ENCODE measurements around the gene RAB31. TPM values are rescaled to one million over a fixed set of nuclear protein-coding genes. Genes with fewer than 3 reads are reported as not detected.

Gene RAB31
- total RNA-seq, 4 donors from 2014 or later = 24.5 to 91.6 (median 70.2) TPM

DNA sequence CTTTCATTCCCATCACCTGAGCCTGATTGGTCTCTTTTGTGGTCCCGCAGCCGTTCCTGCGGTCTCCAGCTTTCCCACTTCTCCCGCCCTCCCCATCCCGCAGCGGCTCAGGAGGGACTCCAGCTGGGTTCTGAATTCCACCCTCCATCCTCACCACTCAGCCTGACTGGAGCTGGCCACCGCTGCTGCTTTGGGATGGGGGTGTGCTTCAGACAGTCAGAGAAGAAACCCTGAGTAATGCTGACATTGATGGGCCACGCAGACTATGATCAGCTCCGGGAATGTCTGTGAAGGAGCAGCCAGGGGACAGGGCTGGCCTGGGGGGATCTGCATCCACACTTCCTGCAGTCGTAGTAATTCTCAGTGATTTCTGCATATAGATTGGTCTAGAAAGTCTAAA lies 131.8 kb downstream of the RAB31 start:
- TF ChIP-seq, protein P1, sequence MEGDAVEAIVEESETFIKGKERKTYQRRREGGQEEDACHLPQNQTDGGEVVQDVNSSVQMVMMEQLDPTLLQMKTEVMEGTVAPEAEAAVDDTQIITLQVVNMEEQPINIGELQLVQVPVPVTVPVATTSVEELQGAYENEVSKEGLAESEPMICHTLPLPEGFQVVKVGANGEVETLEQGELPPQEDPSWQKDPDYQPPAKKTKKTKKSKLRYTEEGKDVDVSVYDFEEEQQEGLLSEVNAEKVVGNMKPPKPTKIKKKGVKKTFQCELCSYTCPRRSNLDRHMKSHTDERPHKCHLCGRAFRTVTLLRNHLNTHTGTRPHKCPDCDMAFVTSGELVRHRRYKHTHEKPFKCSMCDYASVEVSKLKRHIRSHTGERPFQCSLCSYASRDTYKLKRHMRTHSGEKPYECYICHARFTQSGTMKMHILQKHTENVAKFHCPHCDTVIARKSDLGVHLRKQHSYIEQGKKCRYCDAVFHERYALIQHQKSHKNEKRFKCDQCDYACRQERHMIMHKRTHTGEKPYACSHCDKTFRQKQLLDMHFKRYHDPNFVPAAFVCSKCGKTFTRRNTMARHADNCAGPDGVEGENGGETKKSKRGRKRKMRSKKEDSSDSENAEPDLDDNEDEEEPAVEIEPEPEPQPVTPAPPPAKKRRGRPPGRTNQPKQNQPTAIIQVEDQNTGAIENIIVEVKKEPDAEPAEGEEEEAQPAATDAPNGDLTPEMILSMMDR (IDR thresholded peaks at IDR 0.05; ENCODE audit: low read depth) = no peak

- TF ChIP-seq, protein P1 (IDR thresholded peaks at IDR 0.05; ENCODE audit: low read depth) = no peak
Measured at GRCh38 chr18:9841752-9842151, 133.7 kb downstream of the RAB31 start.

GRCh38 chr18:9842448-9842847 lies 134.3 kb downstream of the RAB31 start:
- TF ChIP-seq, protein P1 (IDR thresholded peaks at IDR 0.05; ENCODE audit: low read depth) = no peak

- TF ChIP-seq, protein P1 (IDR thresholded peaks at IDR 0.05; ENCODE audit: low read depth) = no peak
Measured at GRCh38 chr18:9845256-9845655, 137.2 kb downstream of the RAB31 start.

DNA sequence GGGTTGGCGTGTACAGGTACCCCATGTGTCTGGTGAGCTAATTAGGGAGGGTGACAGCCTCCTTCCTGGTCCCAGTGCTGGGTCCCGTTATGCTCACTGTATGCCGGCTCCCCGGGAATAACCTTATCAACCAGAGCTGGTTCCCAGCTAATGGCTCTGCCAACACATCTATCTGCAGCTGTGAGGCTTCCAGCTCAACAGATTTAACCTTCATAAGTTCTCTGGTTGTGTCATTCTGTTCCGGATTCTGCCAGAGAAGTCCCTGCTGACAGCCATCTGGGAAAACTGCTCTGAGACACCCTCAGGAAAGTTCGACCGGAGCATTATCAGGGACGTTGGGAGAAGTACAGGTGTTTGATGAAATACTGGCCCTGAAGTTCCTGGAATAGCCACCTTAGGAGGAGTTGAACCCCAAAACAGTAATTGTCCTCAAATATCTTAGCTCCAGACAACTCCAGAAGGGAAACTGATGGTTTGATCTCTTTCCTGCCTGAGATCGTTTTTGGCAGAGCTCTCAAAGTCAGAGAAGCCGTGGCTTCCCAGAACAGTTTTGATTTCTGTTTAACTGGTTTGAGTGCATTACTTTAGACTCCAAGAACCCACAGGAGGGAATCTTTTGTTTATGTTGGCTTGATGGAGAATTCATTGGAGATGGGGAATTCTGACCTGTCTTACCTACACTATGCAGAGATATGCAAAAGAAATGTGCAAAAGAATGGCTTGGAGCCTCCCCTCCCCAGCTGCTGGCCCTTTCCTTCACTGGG lies 138.2 kb downstream of the RAB31 start:
- TF ChIP-seq, protein P1 (IDR thresholded peaks at IDR 0.05; ENCODE audit: low read depth) = no peak

DNA sequence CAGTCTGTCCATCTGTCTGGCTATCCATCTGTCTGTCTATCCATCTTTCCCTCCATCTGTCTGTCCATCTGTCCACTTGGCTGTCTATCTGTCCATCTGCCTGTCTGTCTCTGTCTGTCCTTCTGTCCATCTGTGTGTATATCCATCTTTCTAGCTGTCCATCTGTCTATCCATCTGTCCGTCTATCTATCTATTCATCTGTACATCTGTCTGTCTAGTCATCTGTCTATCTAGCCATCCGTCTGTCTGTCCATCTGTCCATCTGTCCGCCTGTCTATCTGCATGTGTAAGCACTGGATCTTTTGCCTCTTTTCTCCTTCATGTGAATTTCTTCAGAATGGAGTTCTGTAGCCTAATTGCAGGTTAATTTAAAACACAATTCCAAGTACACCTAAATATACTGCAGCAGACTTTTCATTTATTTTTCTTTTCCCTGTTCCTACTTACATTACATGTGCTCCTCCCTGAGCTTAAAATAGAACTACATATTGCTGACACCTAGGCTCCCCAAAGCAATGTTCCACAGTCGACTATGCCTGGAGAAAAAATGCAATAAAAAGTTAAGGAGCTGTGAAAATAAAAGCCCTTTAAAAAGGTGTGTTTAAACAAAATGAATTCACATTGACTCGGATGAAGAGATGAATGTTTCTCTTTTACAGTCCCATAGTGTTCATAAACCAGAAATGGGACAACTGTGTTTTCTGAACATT lies 140.2 kb downstream of the RAB31 start:
- TF ChIP-seq, protein P1 (IDR thresholded peaks at IDR 0.05; ENCODE audit: low read depth) = no peak
